Neural crest cell (in vitro differentiated cells): ENCODE data around the gene MTA3. TPM values are rescaled to one million over a fixed set of nuclear protein-coding genes. Genes with fewer than 3 reads are reported as not detected.
"Not testable (repeated sequence)": the region's sequence is repeated elsewhere in the genome, so short reads cannot be mapped to it uniquely, and the experiment has no call there.

Experiments used
- DNase-seq: peaks from one replicate; pipeline ENCODE4 v3.0.0; 2021; ENCODE audit warnings: low read depth, mixed read lengths, low spot score
- H3K27ac Mint-ChIP-seq: one replicate; pipeline ENCODE4 v1.8.0; 2021; ENCODE audit warnings: mild to moderate bottlenecking, mixed read lengths; ENCODE audit not compliant: unreplicated experiment
- H3K27me3 Mint-ChIP-seq: 2 replicates; pipeline ENCODE4 v1.8.0; 2021; ENCODE audit warnings: low read depth, mild to moderate bottlenecking, mixed read lengths
- H3K36me3 Mint-ChIP-seq: 2 replicates; pipeline ENCODE4 v1.8.0; 2021; ENCODE audit warnings: low read depth, mild to moderate bottlenecking, mixed read lengths
- H3K4me1 Mint-ChIP-seq: 2 replicates; pipeline ENCODE4 v1.8.0; 2021; ENCODE audit warnings: mixed read lengths
- H3K4me3 Mint-ChIP-seq: one replicate; pipeline ENCODE4 v1.8.0; 2021; ENCODE audit warnings: mild to moderate bottlenecking, mixed read lengths
- H3K9me3 Mint-ChIP-seq: 2 replicates; pipeline ENCODE4 v1.8.0; 2021; ENCODE audit warnings: mixed read lengths
- CTCF ChIP-seq: fragments of 200-600 bp; sonication (generic); conservative IDR thresholded peaks from 2 replicates; pipeline ENCODE4 v1.5.0; 2021; ENCODE audit warnings: antibody characterized with exemption, mild to moderate bottlenecking
- total RNA-seq: library from RNA; stranded (reverse); gene quantifications from 2 replicates; pipeline ENCODE4 v1.2.1, GENCODE V29; 2021

MTA3 gene
- total RNA-seq, 1 donor from 2014 or later, result 62.3 TPM

GRCh38 chr2:42558827-42559226, 9.6 kb upstream of the MTA3 start:
- peak overlapping the region; percentile 81 for H3K27ac Mint-ChIP-seq
- H3K4me1 Mint-ChIP-seq, result peaks cover 11% of the 10 kb centered on the region
- H3K27me3 Mint-ChIP-seq, result no peaks in the 10 kb centered on the region
- no peaks in the 10 kb centered on the region for H3K9me3 Mint-ChIP-seq
- no peaks in the 10 kb centered on the region for H3K36me3 Mint-ChIP-seq
- H3K4me3 Mint-ChIP-seq, result no peak overlapping the region
- no peak for DNase-seq
- no peak for TF ChIP-seq CTCF

GRCh38 chr2:42560133-42560532, 8.3 kb upstream of the MTA3 start:
- H3K9me3 Mint-ChIP-seq, result not testable (repeated sequence)

GRCh38 chr2:42560899-42561298, 7.5 kb upstream of the MTA3 start:
- Mint-ChIP-seq H3K36me3 (no peaks in the 10 kb centered on the region), H3K4me3 (no peak overlapping the region), H3K27me3 (no peaks in the 10 kb centered on the region), H3K4me1 (peaks cover 11% of the 10 kb centered on the region), H3K27ac (no peak overlapping the region), H3K9me3 (no peaks in the 10 kb centered on the region)
- no peak for DNase-seq
- no peak for TF ChIP-seq CTCF

More at GRCh38 chr2:42560133-42560532, 8.3 kb upstream of the MTA3 start:
- H3K4me3 Mint-ChIP-seq, H3K27ac Mint-ChIP-seq, DNase-seq, H3K36me3 Mint-ChIP-seq, H3K27me3 Mint-ChIP-seq: not testable (repeated sequence)
- H3K4me1 Mint-ChIP-seq, result peaks cover 11% of the 10 kb centered on the region

GRCh38 chr2:42562474-42563144, 5.8 kb upstream of the MTA3 start:
- no peaks in the 10 kb centered on the region for H3K27me3 Mint-ChIP-seq
- H3K9me3 Mint-ChIP-seq, result no peaks in the 10 kb centered on the region
- peak overlapping the region; percentile 4 for H3K27ac Mint-ChIP-seq
- H3K4me1 Mint-ChIP-seq, result peaks cover 11% of the 10 kb centered on the region
- no peaks in the 10 kb centered on the region for H3K36me3 Mint-ChIP-seq
- no peak overlapping the region for H3K4me3 Mint-ChIP-seq
- no peak for TF ChIP-seq CTCF
- no peak for DNase-seq

- no peaks in the 10 kb centered on the region for H3K36me3 Mint-ChIP-seq
- H3K4me1 Mint-ChIP-seq, result peaks cover 24% of the 10 kb centered on the region
- H3K9me3 Mint-ChIP-seq, result no peaks in the 10 kb centered on the region
- DNase-seq, result no peak
- no peak overlapping the region for H3K27ac Mint-ChIP-seq
- TF ChIP-seq CTCF, result no peak
- H3K27me3 Mint-ChIP-seq, result no peaks in the 10 kb centered on the region
- H3K4me3 Mint-ChIP-seq, result peak overlapping the region; percentile 72
Observed at GRCh38 chr2:42566025-42566424, 2.4 kb upstream of the MTA3 start.

GRCh38 chr2:42566837-42567321, 1.6 kb upstream of the MTA3 start:
- no peaks in the 10 kb centered on the region for H3K27me3 Mint-ChIP-seq
- DNase-seq, result no peak
- peaks cover 22% of the 10 kb centered on the region for H3K4me1 Mint-ChIP-seq
- H3K27ac Mint-ChIP-seq, result no peak overlapping the region
- peak overlapping the region; percentile 91 for H3K4me3 Mint-ChIP-seq
- TF ChIP-seq CTCF, result no peak
- H3K36me3 Mint-ChIP-seq, result peaks cover 2% of the 10 kb centered on the region
- H3K9me3 Mint-ChIP-seq, result no peaks in the 10 kb centered on the region
